ENCODE results near the gene KISS1.

GRCh38 chr1:204142032-204142974 lies 54.0 kb downstream of the KISS1 start:
- TF ChIP-seq CTCF (conservative IDR thresholded peaks at IDR 0.05; ENCODE audit: low read length) (no peak), EZH2phosphoT487 (IDR thresholded peaks at IDR 0.05; ENCODE audit: borderline replicate concordance, low read depth, low read length) (no peak)
